Kidney (tissue), 14 donors: ENCODE data around the gene CHMP6. TPM values are rescaled to one million over a fixed set of nuclear protein-coding genes. Genes with fewer than 3 reads are reported as not detected.

ENCODE experiments used
- DNase-seq, 5 donors: peaks; one replicate each; pipeline ENCODE4 v3.0.0-alpha.2; 2013 to 2020
- FAIRE-seq: peaks from 2 replicates; lab custom pipeline; 2012; peaks lifted over from hg19 to GRCh38; lab: Jason Lieb, UNC
- H3K27ac ChIP-seq, 2 donors: one replicate each; pipeline ENCODE4 v1.7.0; 2013; ENCODE audit warnings: low read depth in 2 of 2, low read length in 2 of 2, inconsistent platforms in 1 of 2
- H3K27me3 ChIP-seq: one replicate; pipeline ENCODE4 v1.7.1; 2013; ENCODE audit warnings: low read length, inconsistent platforms; ENCODE audit not compliant: control insufficient read depth, insufficient read depth
- H3K36me3 ChIP-seq, 3 donors: one replicate each; pipeline versions ENCODE4 v1.7.0 to v1.7.1; 2013; ENCODE audit warnings: low read length in 3 of 3, control low read depth in 1 of 3, inconsistent platforms in 1 of 3; ENCODE audit not compliant: insufficient read depth in 3 of 3, control insufficient read depth in 2 of 3
- H3K4me1 ChIP-seq, 3 donors: one replicate each; pipeline versions ENCODE4 v1.7.0 to v1.7.1; 2013; ENCODE audit warnings: low read length in 3 of 3, inconsistent platforms in 1 of 3, low read depth in 1 of 3; ENCODE audit not compliant: control insufficient read depth in 2 of 3, insufficient read depth in 2 of 3
- H3K4me3 ChIP-seq, 3 donors: one replicate each; pipeline versions ENCODE4 v1.7.0 to v1.8.1; 2013; ENCODE audit warnings: low read length in 3 of 3, control low read depth in 1 of 3, inconsistent platforms in 1 of 3
- H3K9ac ChIP-seq, 3 donors: one replicate each; pipeline versions ENCODE4 v1.7.0 to v1.7.1; 2013; ENCODE audit warnings: low read length in 3 of 3, control low read depth in 1 of 3, inconsistent platforms in 1 of 3
- H3K9me3 ChIP-seq, 3 donors: one replicate each; pipeline versions ENCODE4 v1.7.0 to v1.7.1; 2013; ENCODE audit warnings: low read length in 3 of 3, control low read depth in 1 of 3, inconsistent platforms in 1 of 3; ENCODE audit not compliant: control insufficient read depth in 2 of 3, insufficient read depth in 1 of 3
- intact Hi-C: fragments of 100-400 bp; cut with DNase I; formaldehyde crosslinking; loops from one replicate; pipeline ENCODE4 v1.11.1; 2022
- polyA plus RNA-seq: library from polyadenylated mRNA; stranded (reverse); fragments of 350-450 nt; fragmentation: Illumina TruSeq; extraction: RNeasy Lipid Tissue Mini Kit (QIAGEN cat#74804); gene quantifications from one replicate; pipeline ENCODE4 v1.2.3, GENCODE V29; 2014; ENCODE audit warnings: low read depth, low replicate concordance; ENCODE audit not compliant: insufficient read depth
- total RNA-seq: library from RNA; stranded (reverse); fragmentation: NEBNext Ultra II Directional; extraction: Animal tissue kit (Norgen Biotek cat#: 25700); gene quantifications from one replicate; pipeline ENCODE4 v1.2.1, GENCODE V29; 2021
- TF ChIP-seq, protein P1 (sequence below): IDR thresholded peaks from 3 replicates; pipeline ENCODE4 v1.5.1; 2012; ENCODE audit warnings: mild to moderate bottlenecking, moderate library complexity, borderline replicate concordance; ENCODE audit not compliant: insufficient read depth; ENCODE audit errors: extremely low read depth
- donor health status: control.
- donor health status: control.
- donor health status: control.
- donor health status: control.
- donor health status: control.
- donor health status: DM: yes; HTN: yes; CAD: no.
- donor health status: Normal renal cell carcinoma (clear cell type).

CHMP6 gene
- total and polyA plus RNA-seq, 2 donors from 2014 or later: 28.0 to 34.1 TPM

DNA sequence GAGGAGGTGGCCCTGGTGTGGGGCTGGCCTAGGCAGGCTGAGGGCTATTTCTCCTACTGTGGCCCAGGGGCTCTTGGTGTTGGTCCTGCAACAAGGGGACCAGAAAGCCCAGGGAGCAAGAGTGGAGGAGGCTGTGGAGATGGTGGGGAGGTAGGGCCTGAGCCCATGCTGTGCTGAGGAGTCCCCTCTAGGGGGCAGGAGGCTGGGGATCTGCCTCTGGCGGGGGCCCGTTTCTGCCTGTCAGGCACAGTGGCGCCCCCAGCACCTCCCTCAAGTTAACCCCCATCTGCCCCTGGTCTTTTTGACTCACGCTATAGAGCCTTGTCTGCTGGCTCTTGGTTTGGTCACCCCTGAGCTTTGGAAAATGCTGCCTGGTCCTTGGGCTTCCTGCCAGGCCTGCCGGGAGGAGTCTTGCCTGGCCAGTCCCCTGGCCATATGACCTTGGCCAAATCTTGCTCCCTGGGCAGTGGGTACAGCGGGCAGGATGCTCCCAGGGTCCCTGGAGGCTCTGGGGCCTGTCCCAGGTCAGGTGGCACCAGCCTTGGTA lies 49.2 kb downstream of the CHMP6 start:
- TF ChIP-seq, protein P1, sequence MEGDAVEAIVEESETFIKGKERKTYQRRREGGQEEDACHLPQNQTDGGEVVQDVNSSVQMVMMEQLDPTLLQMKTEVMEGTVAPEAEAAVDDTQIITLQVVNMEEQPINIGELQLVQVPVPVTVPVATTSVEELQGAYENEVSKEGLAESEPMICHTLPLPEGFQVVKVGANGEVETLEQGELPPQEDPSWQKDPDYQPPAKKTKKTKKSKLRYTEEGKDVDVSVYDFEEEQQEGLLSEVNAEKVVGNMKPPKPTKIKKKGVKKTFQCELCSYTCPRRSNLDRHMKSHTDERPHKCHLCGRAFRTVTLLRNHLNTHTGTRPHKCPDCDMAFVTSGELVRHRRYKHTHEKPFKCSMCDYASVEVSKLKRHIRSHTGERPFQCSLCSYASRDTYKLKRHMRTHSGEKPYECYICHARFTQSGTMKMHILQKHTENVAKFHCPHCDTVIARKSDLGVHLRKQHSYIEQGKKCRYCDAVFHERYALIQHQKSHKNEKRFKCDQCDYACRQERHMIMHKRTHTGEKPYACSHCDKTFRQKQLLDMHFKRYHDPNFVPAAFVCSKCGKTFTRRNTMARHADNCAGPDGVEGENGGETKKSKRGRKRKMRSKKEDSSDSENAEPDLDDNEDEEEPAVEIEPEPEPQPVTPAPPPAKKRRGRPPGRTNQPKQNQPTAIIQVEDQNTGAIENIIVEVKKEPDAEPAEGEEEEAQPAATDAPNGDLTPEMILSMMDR: peak; percentile 13
- Histone ChIP-seq H3K4me1 (peaks cover 0 to 75% (median 60%) of the 10 kb centered on the region in 3 donors), H3K4me3 (no peak overlapping the region), H3K9ac (peak overlapping the region in 1 of 3 donors; percentile 30), H3K36me3 (no peaks in the 10 kb centered on the region), H3K27me3 (no peaks in the 10 kb centered on the region), H3K27ac (peak overlapping the region in 1 of 2 donors; percentile 12), H3K9me3 (no peaks in the 10 kb centered on the region)
- intact Hi-C loops: no loop called here
- FAIRE-seq (no peak), DNase-seq (no peak)

DNA sequence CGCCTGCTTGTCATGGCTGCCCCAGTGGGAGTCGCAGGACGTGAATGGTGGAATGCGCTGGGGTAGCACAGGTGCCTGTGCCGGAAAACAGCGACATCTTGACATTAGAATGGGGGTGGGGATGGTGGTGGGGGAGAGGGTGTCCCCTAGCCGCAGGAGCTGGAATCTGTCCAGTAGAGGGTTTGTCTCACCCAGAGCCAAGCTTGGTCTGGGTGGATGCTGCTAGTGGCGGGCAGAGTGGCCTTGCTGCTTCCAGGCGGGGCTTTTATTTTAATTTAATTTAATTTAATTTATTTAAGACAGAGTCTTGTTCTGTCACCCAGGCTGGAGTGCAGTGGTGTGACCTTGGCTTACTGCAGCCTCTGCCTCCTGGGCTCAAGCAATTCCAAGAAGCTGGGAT lies 51.0 kb downstream of the CHMP6 start:
- no peaks in the 10 kb centered on the region for H3K27me3 ChIP-seq
- DNase-seq (no peak), FAIRE-seq (no peak)
- H3K27ac ChIP-seq: peak overlapping the region in 1 of 2 donors; percentile 10
- peaks cover 0 to 74% (median 69%) of the 10 kb centered on the region in 3 donors for H3K4me1 ChIP-seq
- peaks cover 0 to 6% (median 2%) of the 10 kb centered on the region in 3 donors for H3K36me3 ChIP-seq
- TF ChIP-seq, protein P1: no peak
- no peak overlapping the region for H3K9ac ChIP-seq
- H3K4me3 ChIP-seq: no peak overlapping the region
- no peaks in the 10 kb centered on the region for H3K9me3 ChIP-seq
- intact Hi-C loops: no loop called here

DNA sequence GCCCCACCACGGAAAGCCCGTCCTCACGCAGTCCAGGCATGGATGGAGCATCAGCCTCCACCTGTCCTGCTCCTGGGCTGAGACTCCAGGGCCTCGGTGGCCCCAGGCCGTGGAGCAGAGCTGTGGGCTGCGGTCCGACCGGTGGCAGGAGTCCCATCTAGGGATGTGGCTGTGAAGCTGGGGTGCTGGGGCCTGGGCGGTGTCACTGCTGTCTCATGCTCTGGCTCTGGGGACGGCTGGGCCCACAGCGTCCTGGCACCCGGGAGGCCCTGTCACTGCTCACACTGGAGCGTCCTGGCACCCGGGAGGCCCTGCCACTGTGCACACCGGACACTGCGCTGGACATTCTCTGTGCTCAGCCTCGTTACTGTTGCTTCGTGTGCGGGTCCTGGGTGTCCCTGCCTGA lies 51.7 kb downstream of the CHMP6 start:
- Histone ChIP-seq H3K36me3 (peaks cover 0 to 6% (median 2%) of the 10 kb centered on the region in 3 donors), H3K27ac (peak overlapping the region; percentile 83 to 87), H3K9me3 (no peaks in the 10 kb centered on the region), H3K4me3 (peak overlapping the region in 1 of 3 donors; percentile 25), H3K9ac (peak overlapping the region in 1 of 3 donors; percentile 48), H3K4me1 (peaks cover 0 to 70% (median 65%) of the 10 kb centered on the region in 3 donors), H3K27me3 (no peaks in the 10 kb centered on the region)
- intact Hi-C loops: no loop called here
- peak in 1 of 5 donors; percentile 76 for DNase-seq
- FAIRE-seq: no peak
- TF ChIP-seq, protein P1: no peak
